Bronchial epithelial cell (primary cell): ENCODE results near the gene CYB5R3. TPM values are rescaled to one million over a fixed set of nuclear protein-coding genes. Genes with fewer than 3 reads are reported as not detected.

ENCODE experiments used
- DNase-seq: peaks from one replicate; pipeline ENCODE4 v3.0.0-alpha.2; 2010; ENCODE audit warnings: low read depth
- FAIRE-seq: peaks from 2 replicates; lab custom pipeline; 2011; peaks lifted over from hg19 to GRCh38; lab: Jason Lieb, UNC
- H3K27me3 ChIP-seq: 2 replicates; pipeline ENCODE4 v1.5.1; 2011; ENCODE audit warnings: low read length; ENCODE audit not compliant: control insufficient read depth, insufficient read depth
- H3K36me3 ChIP-seq: 2 replicates; pipeline ENCODE4 v1.5.1; 2011; ENCODE audit warnings: low read length; ENCODE audit not compliant: control insufficient read depth, insufficient read depth
- H3K4me3 ChIP-seq: 2 replicates; pipeline ENCODE4 v1.5.1; 2011; ENCODE audit warnings: mild to moderate bottlenecking, low read depth, low read length, control low read depth
- CTCF ChIP-seq: IDR thresholded peaks from 2 replicates; pipeline ENCODE4 v1.5.1; 2011; ENCODE audit warnings: mild to moderate bottlenecking, moderate library complexity, low read length, control low read depth, inconsistent platforms; ENCODE audit not compliant: insufficient read depth, severe bottlenecking
- total RNA-seq: library from RNA; depleted of rRNA; stranded (reverse); fragments of >200 nt; gene quantifications from 2 replicates; pipeline ENCODE4 v1.2.1, GENCODE V29; 2014

CYB5R3 gene
- total RNA-seq, 1 donor from 2014 or later, result 9.0 TPM

- Histone ChIP-seq H3K36me3 (peaks cover 60% of the 10 kb centered on the region), H3K27me3 (no peaks in the 10 kb centered on the region), H3K4me3 (no peak overlapping the region)
- TF ChIP-seq CTCF, result no peak
- FAIRE-seq (no peak), DNase-seq (no peak)
These were observed 21.2 kb downstream of the CYB5R3 start for GRCh38 chr22:42627981-42628380.

GRCh38 chr22:42626951-42627625 lies 22.1 kb downstream of the CYB5R3 start:
- TF ChIP-seq CTCF, result no peak
- FAIRE-seq (no peak), DNase-seq (no peak)
- Histone ChIP-seq H3K4me3 (no peak overlapping the region), H3K36me3 (peaks cover 55% of the 10 kb centered on the region), H3K27me3 (no peaks in the 10 kb centered on the region)

- FAIRE-seq (no peak), DNase-seq (no peak)
- no peak overlapping the region for H3K4me3 ChIP-seq
- no peak for TF ChIP-seq CTCF
- H3K36me3 ChIP-seq, result peaks cover 50% of the 10 kb centered on the region
- H3K27me3 ChIP-seq, result no peaks in the 10 kb centered on the region
These were observed 22.8 kb downstream of the CYB5R3 start for GRCh38 chr22:42626431-42626830.

GRCh38 chr22:42625416-42625815 lies 23.8 kb downstream of the CYB5R3 start:
- H3K36me3 ChIP-seq, result peaks cover 45% of the 10 kb centered on the region

GRCh38 chr22:42624551-42625106 lies 24.6 kb downstream of the CYB5R3 start:
- H3K4me3 ChIP-seq, result no peak overlapping the region
- peaks cover 44% of the 10 kb centered on the region for H3K36me3 ChIP-seq
- TF ChIP-seq CTCF, result no peak
- DNase-seq, result no peak
- FAIRE-seq, result no peak
- no peaks in the 10 kb centered on the region for H3K27me3 ChIP-seq

More at GRCh38 chr22:42625416-42625815, 23.8 kb downstream of the CYB5R3 start:
- no peaks in the 10 kb centered on the region for H3K27me3 ChIP-seq
- no peak for TF ChIP-seq CTCF
- no peak overlapping the region for H3K4me3 ChIP-seq
- DNase-seq (no peak), FAIRE-seq (no peak)
